HG03558 (cell line): ENCODE results near the gene SH3RF3.

Experiments
- ATAC-seq: cut with Tn5 transposase; IDR thresholded peaks from one replicate; pipeline ENCODE4 v1.9.1; 2021; ENCODE audit warnings: moderate number of reproducible peaks; ENCODE audit not compliant: unreplicated experiment; ENCODE audit errors: extremely low read depth

SH3RF3 gene

GRCh38 chr2:109489296-109489695, 360.3 kb downstream of the SH3RF3 start:
- no peak for ATAC-seq

GRCh38 chr2:109493176-109493935, 364.4 kb downstream of the SH3RF3 start:
- no peak for ATAC-seq

- ATAC-seq, result no peak
Observed at GRCh38 chr2:109494351-109494750, 365.3 kb downstream of the SH3RF3 start.

GRCh38 chr2:109497463-109497862, 368.5 kb downstream of the SH3RF3 start:
- ATAC-seq, result no peak

GRCh38 chr2:109497911-109498870, 369.2 kb downstream of the SH3RF3 start:
- ATAC-seq, result no peak

- ATAC-seq, result no peak
Observed at GRCh38 chr2:109498906-109499305, 369.9 kb downstream of the SH3RF3 start.

GRCh38 chr2:109499566-109499965, 370.6 kb downstream of the SH3RF3 start:
- ATAC-seq, result no peak

GRCh38 chr2:109500910-109501309, 371.9 kb downstream of the SH3RF3 start:
- no peak for ATAC-seq

GRCh38 chr2:109501461-109501860, 372.5 kb downstream of the SH3RF3 start:
- ATAC-seq, result no peak

- no peak for ATAC-seq
Observed at GRCh38 chr2:109503191-109503590, 374.2 kb downstream of the SH3RF3 start.

GRCh38 chr2:109507217-109507616, 378.2 kb downstream of the SH3RF3 start:
- ATAC-seq, result no peak

- no peak for ATAC-seq
Observed at GRCh38 chr2:109507828-109508227, 378.8 kb downstream of the SH3RF3 start.

- ATAC-seq, result no peak
Observed at GRCh38 chr2:109508556-109508955, 379.6 kb downstream of the SH3RF3 start.

GRCh38 chr2:109510136-109511028, 381.4 kb downstream of the SH3RF3 start:
- no peak for ATAC-seq

GRCh38 chr2:109511168-109511567, 382.2 kb downstream of the SH3RF3 start:
- no peak for ATAC-seq

- no peak for ATAC-seq
Observed at GRCh38 chr2:109512076-109512475, 383.1 kb downstream of the SH3RF3 start.

GRCh38 chr2:109513230-109513629, 384.2 kb downstream of the SH3RF3 start:
- ATAC-seq, result no peak

GRCh38 chr2:109513749-109514588, 385.0 kb downstream of the SH3RF3 start:
- peak; percentile 46 for ATAC-seq

- no peak for ATAC-seq
Observed at GRCh38 chr2:109514857-109515256, 385.9 kb downstream of the SH3RF3 start.
